Raji (cell line): ENCODE measurements around the gene ELMO2.

Source experiments
- POLR2A ChIP-seq: IDR thresholded peaks from 2 replicates; pipeline ENCODE4 v1.6.1; 2011; ENCODE audit warnings: low read depth, low read length, control low read depth; ENCODE audit not compliant: insufficient read depth

Gene ELMO2

DNA sequence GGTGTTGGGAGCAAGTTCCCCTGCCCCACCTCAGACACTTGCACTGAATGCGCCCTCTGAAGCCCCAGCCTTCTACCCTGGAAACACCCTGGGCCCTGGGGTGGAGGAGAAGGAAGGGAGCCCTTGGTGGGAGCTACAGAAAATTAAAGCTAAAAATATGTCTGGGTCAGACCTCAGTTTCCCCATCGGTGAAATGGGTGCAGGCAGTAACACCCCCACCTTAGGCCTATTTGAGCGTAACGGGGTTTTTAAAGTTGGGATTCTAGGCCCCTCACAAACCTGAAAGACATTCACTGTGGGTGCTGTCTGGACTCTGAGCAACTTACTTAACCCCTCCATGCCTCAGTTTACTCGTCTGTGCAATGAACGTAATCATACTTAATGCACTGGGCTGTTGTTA, 78.9 kb downstream of the ELMO2 start:
- no peak for TF ChIP-seq POLR2A

DNA sequence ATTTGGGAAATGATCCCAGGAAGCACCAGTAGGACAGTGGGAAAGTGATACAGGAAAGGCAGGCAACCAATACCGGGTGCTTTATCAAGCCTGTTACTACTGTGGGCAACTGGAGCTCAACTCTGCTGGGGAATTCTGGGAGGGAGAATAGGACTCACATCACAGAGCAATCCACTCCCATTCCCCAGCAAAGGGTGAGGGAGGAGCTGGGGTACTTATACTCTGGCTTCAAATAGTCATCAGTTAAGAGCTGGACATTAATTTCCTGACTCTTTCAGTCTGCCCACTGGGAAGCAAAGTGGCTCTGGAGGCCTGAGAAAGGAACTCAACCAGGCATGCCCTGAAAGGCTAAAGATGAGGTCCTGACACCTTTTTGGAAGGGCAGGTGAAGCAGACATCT, 80.6 kb downstream of the ELMO2 start:
- no peak for TF ChIP-seq POLR2A

DNA sequence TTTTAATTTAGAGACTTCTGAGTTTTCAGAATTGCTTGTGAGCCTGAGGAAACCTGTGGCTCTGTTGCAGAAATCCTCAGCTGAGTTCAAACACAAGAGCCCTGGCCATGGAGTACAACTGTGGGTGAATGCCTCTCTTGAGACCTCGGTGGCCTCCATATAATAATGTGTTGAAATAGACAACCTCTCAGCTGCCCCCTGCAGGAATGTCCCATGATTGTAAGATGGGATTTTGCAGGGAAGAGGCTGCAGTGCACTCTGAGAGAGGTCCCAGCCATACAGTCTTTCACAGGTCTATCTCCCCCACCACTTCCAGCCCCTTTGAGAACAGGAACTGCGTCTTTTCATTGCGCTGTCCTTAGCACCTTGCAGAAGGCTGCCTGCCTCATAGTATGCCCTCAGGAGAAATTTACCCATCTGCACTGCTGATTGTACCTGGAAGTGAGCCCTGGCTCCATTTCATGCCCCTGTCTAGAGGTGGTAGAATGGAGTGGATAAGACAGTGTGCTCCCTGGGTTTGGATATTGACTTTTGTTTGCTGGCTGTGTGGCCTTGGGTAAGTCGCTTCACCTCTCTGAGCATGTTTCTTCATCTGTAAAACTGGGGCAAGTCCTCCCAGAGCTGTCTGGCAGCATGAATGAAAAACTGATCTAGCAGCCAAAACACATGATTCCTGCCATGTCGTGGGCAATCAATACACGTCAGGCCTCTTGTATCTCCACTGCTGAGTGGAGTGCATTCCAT, 81.3 kb downstream of the ELMO2 start:
- TF ChIP-seq POLR2A: no peak

DNA sequence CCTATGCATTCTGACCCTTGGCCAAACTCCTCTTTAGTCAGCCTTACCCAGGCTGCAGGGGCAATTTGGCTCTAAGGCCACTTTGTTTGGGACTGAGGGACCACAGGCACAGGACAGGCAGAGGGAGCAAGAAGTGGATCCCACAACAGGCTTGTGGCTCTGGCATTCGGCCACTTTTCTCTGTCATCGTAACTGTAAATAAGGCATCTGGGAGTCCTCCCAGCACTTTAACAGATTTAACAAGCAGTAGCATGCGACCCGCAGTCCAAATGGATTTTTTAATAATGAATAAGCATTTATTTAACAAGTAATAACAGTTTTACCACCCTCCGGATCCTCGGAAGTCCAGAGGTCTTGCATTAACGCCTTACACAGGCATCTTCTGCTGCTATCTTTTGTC, 82.0 kb downstream of the ELMO2 start:
- TF ChIP-seq POLR2A: no peak

DNA sequence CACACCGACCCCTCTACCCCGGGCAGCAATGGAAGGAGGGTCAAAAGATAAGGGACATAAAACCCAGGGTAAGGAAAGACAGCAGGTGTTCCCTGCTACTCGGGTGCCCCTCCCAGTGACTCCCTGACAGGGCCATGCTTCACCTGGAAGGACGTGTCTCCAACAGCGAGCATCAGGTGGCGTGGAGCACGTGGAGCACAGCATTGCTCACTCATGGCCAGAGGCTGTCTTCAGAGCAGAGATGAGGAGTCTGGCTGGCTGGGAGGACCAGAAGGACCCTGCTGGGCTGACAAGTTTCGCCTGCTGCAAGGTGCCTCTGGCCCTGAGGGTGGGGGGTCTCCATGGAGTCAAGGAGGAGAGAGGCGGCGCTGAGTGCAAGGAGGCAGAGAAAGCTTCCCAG, 82.9 kb downstream of the ELMO2 start:
- TF ChIP-seq POLR2A: no peak

DNA sequence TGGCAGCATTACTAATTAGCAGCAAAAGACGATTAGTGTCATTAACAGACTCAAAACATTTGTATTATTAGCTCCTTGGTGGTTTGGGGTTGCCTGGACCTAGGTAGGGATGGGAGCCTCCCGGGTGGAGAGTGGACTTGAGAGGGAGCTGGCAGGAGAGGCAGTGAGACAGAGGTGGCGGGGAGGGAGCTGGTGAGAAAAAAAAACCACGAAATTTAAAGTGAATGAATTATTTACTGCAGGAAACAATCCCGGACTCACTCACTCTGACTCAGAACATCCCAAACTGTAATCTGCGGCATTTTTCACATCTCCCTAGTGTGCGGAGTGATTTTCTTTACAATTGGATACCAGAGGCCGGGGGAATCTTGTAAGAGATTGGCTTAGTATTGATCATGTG, 83.8 kb downstream of the ELMO2 start:
- no peak for TF ChIP-seq POLR2A

DNA sequence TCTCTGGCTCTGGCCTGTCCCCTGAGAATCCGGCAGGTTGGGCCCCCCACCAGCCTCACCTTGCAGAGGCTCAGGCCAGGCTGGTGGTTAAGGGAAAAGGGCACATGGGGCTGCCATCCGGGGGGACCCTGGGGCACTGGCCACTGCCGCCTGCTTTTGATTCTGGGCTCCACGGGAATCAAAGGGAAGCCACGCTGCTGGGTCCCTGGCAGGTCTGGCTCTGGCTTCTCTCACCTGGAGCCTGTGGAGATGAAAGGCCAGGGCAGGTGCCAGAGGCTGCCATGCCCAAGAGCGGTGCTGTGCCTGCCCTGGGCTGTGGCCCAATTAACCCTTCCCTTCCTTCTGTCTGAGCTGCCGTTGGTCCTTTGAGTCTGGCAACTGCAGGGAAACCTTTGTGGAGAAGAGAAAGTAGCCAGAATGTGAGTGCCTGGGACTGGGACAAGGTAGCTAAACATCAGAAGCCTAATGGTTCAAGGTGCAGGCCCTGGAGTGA, 88.7 kb downstream of the ELMO2 start:
- no peak for TF ChIP-seq POLR2A

DNA sequence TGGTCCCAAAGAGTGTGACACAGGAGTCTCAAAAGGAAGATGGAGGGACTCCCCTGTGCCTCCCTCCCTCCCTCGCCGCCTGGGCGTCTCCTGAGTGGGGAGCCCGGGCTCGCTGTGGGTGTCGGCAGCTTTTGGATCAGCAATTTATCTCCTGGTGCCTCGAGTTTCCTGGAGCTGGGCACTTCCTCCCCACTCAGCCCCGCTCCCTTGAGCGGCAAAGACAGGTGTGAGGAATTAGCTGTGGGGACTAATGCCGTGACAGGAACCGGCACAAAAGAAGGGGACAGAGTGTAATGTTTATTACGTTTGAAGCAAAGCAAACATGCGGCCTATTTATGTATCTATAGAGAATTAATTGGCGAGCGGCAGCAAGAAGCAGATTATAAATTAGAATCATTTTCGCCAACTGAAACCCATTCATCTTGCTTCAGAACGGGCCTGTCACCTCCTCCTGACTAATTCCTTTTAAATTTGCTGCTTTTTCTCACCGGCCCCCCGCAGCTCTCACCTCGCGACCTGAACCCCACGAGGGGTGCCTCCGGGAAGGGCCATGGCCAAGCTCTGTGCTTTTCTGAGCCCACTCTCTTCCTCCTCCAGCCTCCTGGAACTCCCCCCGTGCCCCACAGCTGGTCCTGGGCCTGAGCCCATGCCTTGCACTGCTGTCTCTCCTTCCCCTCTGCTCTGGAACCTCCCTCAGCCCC, 89.3 kb downstream of the ELMO2 start:
- TF ChIP-seq POLR2A: no peak
